ENCODE data around the gene SRRM5.

- no peak for TF ChIP-seq POLR2A (IDR thresholded peaks at IDR 0.05)
- no peak for TF ChIP-seq CTCF (IDR thresholded peaks at IDR 0.05)
Measured at GRCh38 chr19:43641333-43641732, 29.4 kb downstream of the SRRM5 start.
